GM18505 (cell line): ENCODE data around the gene ATRNL1.

Source experiments
- ATAC-seq: cut with Tn5 transposase; IDR thresholded peaks from one replicate; pipeline ENCODE4 v1.9.1; 2021; ENCODE audit not compliant: unreplicated experiment
- POLR2A ChIP-seq: IDR thresholded peaks from 4 replicates; pipeline ENCODE4 v1.6.1; 2011; ENCODE audit warnings: borderline replicate concordance; ENCODE audit not compliant: insufficient read depth, insufficient read length; ENCODE audit errors: extremely low read depth

Gene ATRNL1

GRCh38 chr10:115762029-115762428 lies 668.9 kb downstream of the ATRNL1 start:
- TF ChIP-seq POLR2A: no peak
- ATAC-seq: no peak

- ATAC-seq: no peak
- TF ChIP-seq POLR2A: no peak
Observed at GRCh38 chr10:115771755-115772154, 678.6 kb downstream of the ATRNL1 start.

- TF ChIP-seq POLR2A: no peak
- ATAC-seq: no peak
Observed at GRCh38 chr10:115772606-115773005, 679.4 kb downstream of the ATRNL1 start.

GRCh38 chr10:115773832-115774231 lies 680.7 kb downstream of the ATRNL1 start:
- no peak for ATAC-seq
- no peak for TF ChIP-seq POLR2A

GRCh38 chr10:115774721-115775120 lies 681.6 kb downstream of the ATRNL1 start:
- TF ChIP-seq POLR2A: no peak
- no peak for ATAC-seq

GRCh38 chr10:115777646-115778045 lies 684.5 kb downstream of the ATRNL1 start:
- no peak for ATAC-seq
- TF ChIP-seq POLR2A: no peak

GRCh38 chr10:115790220-115790619 lies 697.1 kb downstream of the ATRNL1 start:
- ATAC-seq: no peak
- no peak for TF ChIP-seq POLR2A

- TF ChIP-seq POLR2A: no peak
- no peak for ATAC-seq
Observed at GRCh38 chr10:115795964-115796363, 702.8 kb downstream of the ATRNL1 start.

GRCh38 chr10:115801457-115801856 lies 708.3 kb downstream of the ATRNL1 start:
- no peak for ATAC-seq
- no peak for TF ChIP-seq POLR2A

- ATAC-seq: no peak
- no peak for TF ChIP-seq POLR2A
Observed at GRCh38 chr10:115801992-115802391, 708.8 kb downstream of the ATRNL1 start.

GRCh38 chr10:115802911-115803310 lies 709.7 kb downstream of the ATRNL1 start:
- no peak for ATAC-seq
- TF ChIP-seq POLR2A: no peak

- TF ChIP-seq POLR2A: no peak
Observed at GRCh38 chr10:115814542-115814941, 721.4 kb downstream of the ATRNL1 start.

GRCh38 chr10:115818012-115818411 lies 724.8 kb downstream of the ATRNL1 start:
- TF ChIP-seq POLR2A: no peak
- ATAC-seq: no peak

More at GRCh38 chr10:115814542-115814941, 721.4 kb downstream of the ATRNL1 start:
- no peak for ATAC-seq

GRCh38 chr10:115826396-115826795 lies 733.2 kb downstream of the ATRNL1 start:
- no peak for TF ChIP-seq POLR2A
- no peak for ATAC-seq
